Esophagus muscularis mucosa (tissue), 3 donors: ENCODE measurements around the gene MAGI2.

Source experiments
- CTCF ChIP-seq, 3 experiments: fragments of 200-600 bp in 2 of 3; fragments of 450-650 bp in 1 of 3; sonication (generic) in 2 of 3; IDR thresholded peaks; one replicate each; pipeline ENCODE4 v1.5.1; 2017 to 2019; ENCODE audit warnings: antibody characterized with exemption in 3 of 3, mild to moderate bottlenecking in 2 of 3, moderate library complexity in 1 of 3
- POLR2A ChIP-seq: fragments of 450-650 bp; IDR thresholded peaks from one replicate; pipeline ENCODE4 v1.6.1; 2017; ENCODE audit warnings: antibody characterized with exemption, moderate library complexity, mild to moderate bottlenecking, low read depth
- POLR2AphosphoS5 ChIP-seq, 2 donors: sonication (generic); formaldehyde crosslinking; IDR thresholded peaks; one replicate each; pipeline ENCODE4 v1.6.1; 2017; ENCODE audit warnings: antibody characterized with exemption in 2 of 2

DNA sequence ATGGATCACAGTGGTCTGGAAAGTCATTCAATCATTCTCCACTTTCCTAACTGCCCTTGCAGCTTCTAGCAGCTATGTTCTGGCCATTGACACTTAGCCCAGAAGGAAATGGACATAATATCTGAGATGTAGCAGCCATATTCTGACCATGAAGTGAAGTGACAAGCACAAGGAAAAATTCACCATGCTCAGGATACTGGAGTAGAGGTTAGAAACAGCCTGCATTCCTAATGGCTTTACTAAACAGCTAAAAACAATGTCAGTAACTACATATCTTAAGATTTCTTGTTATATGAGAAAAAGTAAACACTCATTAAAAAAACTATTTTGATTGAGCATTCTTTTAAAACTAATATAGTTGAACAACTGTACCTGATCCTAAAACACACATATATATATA, 443.8 kb downstream of the MAGI2 start:
- TF ChIP-seq POLR2A (no peak), CTCF (IDR thresholded peaks at IDR 0.05) (no peak), POLR2AphosphoS5 (IDR thresholded peaks at IDR 0.05) (no peak)
